Left ventricle myocardium inferior (tissue), 1 donor: ENCODE data around the gene SNAP23. TPM values are rescaled to one million over a fixed set of nuclear protein-coding genes. Genes with fewer than 3 reads are reported as not detected.

Source experiments
- DNase-seq: peaks from one replicate; pipeline ENCODE4 v3.0.0-alpha.2; 2020
- H3K27ac ChIP-seq: fragments of 200-600 bp; replicated peaks from 2 replicates; pipeline ENCODE4 v1.8.0; 2021
- H3K27me3 ChIP-seq: fragments of 200-600 bp; 2 replicates; pipeline ENCODE4 v1.8.0; 2021; ENCODE audit warnings: low read depth
- H3K36me3 ChIP-seq: fragments of 200-600 bp; 2 replicates; pipeline ENCODE4 v1.8.0; 2021
- H3K4me1 ChIP-seq: fragments of 200-600 bp; 2 replicates; pipeline ENCODE4 v1.8.0; 2021
- H3K4me3 ChIP-seq: fragments of 200-600 bp; 2 replicates; pipeline ENCODE4 v1.8.0; 2021; ENCODE audit warnings: mild to moderate bottlenecking, moderate library complexity
- H3K9me3 ChIP-seq: fragments of 200-600 bp; replicated peaks from 2 replicates; pipeline ENCODE4 v1.8.0; 2021
- intact Hi-C: fragments of 100-400 bp; cut with micrococcal nuclease; formaldehyde crosslinking; loops from one replicate; pipeline ENCODE4 v1.11.0; 2022
- long read RNA-seq: library from polyadenylated mRNA; unstranded; transcript quantifications from one replicate; pipeline ENCODE4 v2.0.0, GENCODE V29; 2021
- total RNA-seq: library from RNA; stranded (reverse); fragmentation: NEBNext Ultra II Directional; extraction: Animal tissue kit (Norgen Biotek cat#: 25700); gene quantifications from one replicate; pipeline ENCODE4 v1.2.1, GENCODE V29; 2021
- TF ChIP-seq, protein P1 (sequence below): fragments of 200-600 bp; IDR thresholded peaks from 2 replicates; pipeline ENCODE4 v1.8.0; 2021; ENCODE audit warnings: antibody characterized with exemption, mild to moderate bottlenecking, borderline replicate concordance
- donor health status: DM: no; HTN: yes; CAD: no; lungs with severe emphysema.

SNAP23 gene
- total RNA-seq = 34.1 TPM
- long read RNA-seq, transcript SNAP23-201 (8 exons, 2,687 nt) = major isoform, 28 of 66 reads
- long read RNA-seq, partial matches to known transcripts = 2 of 66 reads
- long read RNA-seq, other reads (novel, unspliced or antisense) = 36 of 66 reads

GRCh38 chr15:42495361-42496212 is at the start of gene SNAP23:
SNAP23 (plus strand) TSS chr15:42495634; CDS start chr15:42511847, 16,213 bp downstream.
- Histone ChIP-seq H3K36me3 (no peaks in the 10 kb centered on the region), H3K27ac (peak within 1 kb of the TSS; percentile 91), H3K9me3 (no peaks in the 10 kb centered on the region), H3K4me3 (peak within 1 kb of the TSS; percentile 78), H3K4me1 (peaks cover 76% of the 10 kb centered on the region), H3K27me3 (no peaks in the 10 kb centered on the region)
- intact Hi-C loops = no loop called here
- TF ChIP-seq, protein P1, sequence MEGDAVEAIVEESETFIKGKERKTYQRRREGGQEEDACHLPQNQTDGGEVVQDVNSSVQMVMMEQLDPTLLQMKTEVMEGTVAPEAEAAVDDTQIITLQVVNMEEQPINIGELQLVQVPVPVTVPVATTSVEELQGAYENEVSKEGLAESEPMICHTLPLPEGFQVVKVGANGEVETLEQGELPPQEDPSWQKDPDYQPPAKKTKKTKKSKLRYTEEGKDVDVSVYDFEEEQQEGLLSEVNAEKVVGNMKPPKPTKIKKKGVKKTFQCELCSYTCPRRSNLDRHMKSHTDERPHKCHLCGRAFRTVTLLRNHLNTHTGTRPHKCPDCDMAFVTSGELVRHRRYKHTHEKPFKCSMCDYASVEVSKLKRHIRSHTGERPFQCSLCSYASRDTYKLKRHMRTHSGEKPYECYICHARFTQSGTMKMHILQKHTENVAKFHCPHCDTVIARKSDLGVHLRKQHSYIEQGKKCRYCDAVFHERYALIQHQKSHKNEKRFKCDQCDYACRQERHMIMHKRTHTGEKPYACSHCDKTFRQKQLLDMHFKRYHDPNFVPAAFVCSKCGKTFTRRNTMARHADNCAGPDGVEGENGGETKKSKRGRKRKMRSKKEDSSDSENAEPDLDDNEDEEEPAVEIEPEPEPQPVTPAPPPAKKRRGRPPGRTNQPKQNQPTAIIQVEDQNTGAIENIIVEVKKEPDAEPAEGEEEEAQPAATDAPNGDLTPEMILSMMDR = no peak
- DNase-seq = peak; percentile 93

- TF ChIP-seq, protein P1 = no peak
- DNase-seq = no peak
- peak overlapping the region; percentile 59 for H3K4me3 ChIP-seq
- peak overlapping the region; percentile 50 for H3K27ac ChIP-seq
- H3K4me1 ChIP-seq = peaks cover 67% of the 10 kb centered on the region
- peaks cover 96% of the 10 kb centered on the region for H3K36me3 ChIP-seq
- no peaks in the 10 kb centered on the region for H3K27me3 ChIP-seq
- no peaks in the 10 kb centered on the region for H3K9me3 ChIP-seq
- intact Hi-C loops = no loop called here
Measured at GRCh38 chr15:42447599-42447998, 47.8 kb upstream of the SNAP23 start.

DNA sequence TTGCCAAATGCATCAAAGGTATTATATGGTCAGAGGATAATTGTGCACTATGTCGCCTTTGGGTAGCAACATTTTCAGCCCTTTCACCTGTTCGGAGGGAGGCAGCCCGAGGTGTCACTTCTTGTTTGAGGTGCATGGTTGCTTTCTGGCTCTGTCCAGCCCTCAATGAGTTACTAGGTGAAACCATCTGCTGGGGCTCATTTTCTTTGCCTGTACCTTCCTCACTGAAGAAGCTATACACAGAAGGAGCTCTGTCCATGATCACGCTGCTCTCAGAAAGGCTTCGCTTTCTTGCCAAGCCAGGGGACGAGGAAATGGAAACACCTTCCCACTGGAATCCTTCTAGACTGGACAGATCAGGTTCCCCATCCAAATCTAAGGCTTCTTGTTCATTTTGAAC is 47.2 kb upstream of the SNAP23 start:
- no peak for DNase-seq
- H3K4me1 ChIP-seq = peaks cover 74% of the 10 kb centered on the region
- no peaks in the 10 kb centered on the region for H3K27me3 ChIP-seq
- H3K36me3 ChIP-seq = peaks cover 93% of the 10 kb centered on the region
- H3K4me3 ChIP-seq = peak overlapping the region; percentile 59
- H3K9me3 ChIP-seq = no peaks in the 10 kb centered on the region
- intact Hi-C loops = no loop called here
- peak overlapping the region; percentile 50 for H3K27ac ChIP-seq
- TF ChIP-seq, protein P1 = no peak

- TF ChIP-seq, protein P1 = no peak
- Histone ChIP-seq H3K4me3 (peak overlapping the region; percentile 59), H3K9me3 (no peaks in the 10 kb centered on the region), H3K27me3 (no peaks in the 10 kb centered on the region), H3K36me3 (peaks cover 83% of the 10 kb centered on the region), H3K4me1 (peaks cover 89% of the 10 kb centered on the region), H3K27ac (peak overlapping the region; percentile 50)
- intact Hi-C loops = no loop called here
- no peak for DNase-seq
Measured at GRCh38 chr15:42449770-42450424, 45.5 kb upstream of the SNAP23 start.

- Histone ChIP-seq H3K9me3 (no peaks in the 10 kb centered on the region), H3K27me3 (no peaks in the 10 kb centered on the region), H3K4me1 (peaks cover 92% of the 10 kb centered on the region), H3K27ac (peak overlapping the region; percentile 50), H3K36me3 (peaks cover 78% of the 10 kb centered on the region), H3K4me3 (peak overlapping the region; percentile 59)
- TF ChIP-seq, protein P1 = no peak
- intact Hi-C loops = no loop called here
- DNase-seq = no peak
Measured at GRCh38 chr15:42450425-42450790, 45.0 kb upstream of the SNAP23 start.
